T-cell (primary cell): ENCODE measurements around the gene TNIP2. TPM values are rescaled to one million over a fixed set of nuclear protein-coding genes. Genes with fewer than 3 reads are reported as not detected.
"Not testable (repeated sequence)": the region's sequence is repeated elsewhere in the genome, so short reads cannot be mapped to it uniquely, and the experiment has no call there.

Experiments
- ATAC-seq, 4 experiments: fragments of 200-7000 bp in 3 of 4; fragments of 150-1000 bp in 1 of 4; cut with Tn5 transposase; replicated peaks in 1 of 4; 1 replicate in 3 of 4; 2 replicates in 1 of 4; pipeline ENCODE4 v1.10.0; 2021; ENCODE audit warnings: moderate library complexity in 3 of 4, mild to moderate bottlenecking in 2 of 4, moderate number of reproducible peaks in 1 of 4
- CTCF ChIA-PET, 2 donors: fragments of 300-600 bp; sonication (Branson Sonifier 250); formaldehyde crosslinking; loops; one replicate each; lab custom pipeline; 2022; ENCODE audit warnings: antibody characterized with exemption in 2 of 2; lab: Charles Lee
- POLR2A ChIA-PET, 2 donors: fragments of 300-600 bp; sonication (Branson Sonifier 250); formaldehyde crosslinking; loops; one replicate each; lab custom pipeline; 2022; ENCODE audit warnings: antibody characterized with exemption in 2 of 2; lab: Charles Lee
- DNase-seq, 35 experiments: peaks; one replicate each; pipeline versions ENCODE4 v3.0.0 to v3.0.0-alpha.2; 2013 to 2023
- H3K27ac ChIP-seq: one replicate; pipeline ENCODE4 v1.5.1; 2013; ENCODE audit warnings: low read length
- H3K27me3 ChIP-seq, 2 experiments: replicated peaks in 1 of 2; 1 replicate in 1 of 2; 2 replicates in 1 of 2; pipeline versions ENCODE4 v1.6.1 to v1.7.0; 2013; ENCODE audit warnings: low read length in 1 of 2, mixed read lengths in 1 of 2; ENCODE audit not compliant: control insufficient read depth in 2 of 2, insufficient read depth in 2 of 2; ENCODE audit errors: extremely low read depth in 1 of 2
- H3K36me3 ChIP-seq, 2 donors: 1 replicate in 1 of 2; 2 replicates in 1 of 2; pipeline versions ENCODE4 v1.6.1 to v1.7.0; 2013; ENCODE audit warnings: low read length in 1 of 2; ENCODE audit not compliant: control insufficient read depth in 2 of 2, insufficient read depth in 1 of 2; ENCODE audit errors: extremely low read depth in 1 of 2
- H3K4me1 ChIP-seq, 2 experiments: 1 replicate in 1 of 2; 2 replicates in 1 of 2; pipeline versions ENCODE4 v1.6.1 to v1.7.0; 2013; ENCODE audit warnings: low read length in 2 of 2, mixed read lengths in 1 of 2; ENCODE audit not compliant: insufficient read depth in 2 of 2, control insufficient read depth in 1 of 2; ENCODE audit errors: extremely low read depth in 1 of 2
- H3K4me3 ChIP-seq, 2 donors: 1 replicate in 1 of 2; 2 replicates in 1 of 2; pipeline versions ENCODE4 v1.5.1 to v1.7.0; 2013; ENCODE audit warnings: mild to moderate bottlenecking in 2 of 2, low read length in 1 of 2, moderate library complexity in 1 of 2; ENCODE audit not compliant: control insufficient read depth in 1 of 2; ENCODE audit errors: extremely low read depth in 1 of 2
- H3K9me3 ChIP-seq: 2 replicates; pipeline ENCODE4 v1.7.0; 2013
- H3K27ac Mint-ChIP-seq, 2 donors: one replicate each; pipeline ENCODE4 v1.8.0; 2020 to 2021; ENCODE audit warnings: mild to moderate bottlenecking in 2 of 2, mixed read lengths in 2 of 2
- H3K27me3 Mint-ChIP-seq, 2 donors: one replicate each; pipeline ENCODE4 v1.8.0; 2021 to 2022; ENCODE audit warnings: mixed read lengths in 2 of 2
- H3K36me3 Mint-ChIP-seq: one replicate; pipeline ENCODE4 v1.8.0; 2021; ENCODE audit warnings: mixed read lengths
- H3K4me1 Mint-ChIP-seq, 3 donors: one replicate each; pipeline ENCODE4 v1.8.0; 2020 to 2022; ENCODE audit warnings: mixed read lengths in 3 of 3, mild to moderate bottlenecking in 1 of 3
- H3K4me3 Mint-ChIP-seq, 3 donors: one replicate each; pipeline ENCODE4 v1.8.0; 2020 to 2022; ENCODE audit warnings: mild to moderate bottlenecking in 3 of 3, mixed read lengths in 3 of 3, moderate library complexity in 3 of 3
- H3K9me3 Mint-ChIP-seq, 3 donors: one replicate each; pipeline ENCODE4 v1.8.0; 2020 to 2022; ENCODE audit warnings: mixed read lengths in 3 of 3
- WGBS: methylation state at CpG from one replicate; pipeline ENCODE4 v1.1.5; 2013; ENCODE audit warnings: missing lambda C conversion rate; ENCODE audit not compliant: insufficient coverage; 5-methylcytosine and 5-hydroxymethylcytosine counted together
- total RNA-seq, 35 experiments: library from RNA in 6 of 35; stranded (reverse) in 6 of 35; fragments of 120-200 nt in 1 of 35; gene quantifications; one replicate each; pipeline versions ENCODE4 v1.2.1 to v1.2.4 and lab custom pipeline; 2013 to 2026

TNIP2 gene
- total RNA-seq, 5 donors from 2014 or later (not counting 1 experiment from before 2014, with no cell fraction given) = 39.5 to 65.3 (median 59.1) TPM

- Histone ChIP-seq H3K27ac (no peak overlapping the region), H3K4me3 (no peak overlapping the region), H3K9me3 (no peaks in the 10 kb centered on the region), H3K27me3 (no peaks in the 10 kb centered on the region), H3K36me3 (no peaks in the 10 kb centered on the region), H3K4me1 (peaks cover 0 to 10% of the 10 kb centered on the region in 2 experiments)
- ChIA-PET POLR2A (no interaction called here), CTCF (no interaction called here)
- DNase-seq (no peak), ATAC-seq (no peak)
- Mint-ChIP-seq H3K9me3 (peaks cover 0 to 3% (median 0%) of the 10 kb centered on the region in 3 donors), H3K27ac (no peak overlapping the region), H3K4me1 (peaks cover 11 to 16% (median 14%) of the 10 kb centered on the region in 3 donors), H3K27me3 (no peaks in the 10 kb centered on the region), H3K4me3 (no peak overlapping the region), H3K36me3 (no peaks in the 10 kb centered on the region)
- 96% methylated on average over 6 of the region's 9 CpGs for WGBS
Observed at GRCh38 chr4:2768124-2768523, 12.0 kb upstream of the TNIP2 start.

GRCh38 chr4:2767705-2768074 is 11.6 kb upstream of the TNIP2 start:
- Histone ChIP-seq H3K36me3 (no peaks in the 10 kb centered on the region), H3K9me3 (no peaks in the 10 kb centered on the region), H3K27ac (no peak overlapping the region), H3K4me1 (peaks cover 0 to 10% of the 10 kb centered on the region in 2 experiments), H3K27me3 (no peaks in the 10 kb centered on the region), H3K4me3 (no peak overlapping the region)
- Mint-ChIP-seq H3K4me1 (peaks cover 11 to 16% (median 14%) of the 10 kb centered on the region in 3 donors), H3K27me3 (no peaks in the 10 kb centered on the region), H3K4me3 (no peak overlapping the region), H3K36me3 (no peaks in the 10 kb centered on the region), H3K9me3 (peaks cover 0 to 3% (median 0%) of the 10 kb centered on the region in 3 donors), H3K27ac (no peak overlapping the region)
- 95% methylated on average over 11 of the region's 11 CpGs for WGBS
- DNase-seq (no peak), ATAC-seq (no peak)
- CTCF ChIA-PET = no interaction called here
- POLR2A ChIA-PET = no interaction called here

- peaks cover 0 to 3% (median 0%) of the 10 kb centered on the region in 3 donors for H3K9me3 Mint-ChIP-seq
- CTCF ChIA-PET = no interaction called here
Observed at GRCh38 chr4:2767046-2767704, 11.0 kb upstream of the TNIP2 start.

DNA sequence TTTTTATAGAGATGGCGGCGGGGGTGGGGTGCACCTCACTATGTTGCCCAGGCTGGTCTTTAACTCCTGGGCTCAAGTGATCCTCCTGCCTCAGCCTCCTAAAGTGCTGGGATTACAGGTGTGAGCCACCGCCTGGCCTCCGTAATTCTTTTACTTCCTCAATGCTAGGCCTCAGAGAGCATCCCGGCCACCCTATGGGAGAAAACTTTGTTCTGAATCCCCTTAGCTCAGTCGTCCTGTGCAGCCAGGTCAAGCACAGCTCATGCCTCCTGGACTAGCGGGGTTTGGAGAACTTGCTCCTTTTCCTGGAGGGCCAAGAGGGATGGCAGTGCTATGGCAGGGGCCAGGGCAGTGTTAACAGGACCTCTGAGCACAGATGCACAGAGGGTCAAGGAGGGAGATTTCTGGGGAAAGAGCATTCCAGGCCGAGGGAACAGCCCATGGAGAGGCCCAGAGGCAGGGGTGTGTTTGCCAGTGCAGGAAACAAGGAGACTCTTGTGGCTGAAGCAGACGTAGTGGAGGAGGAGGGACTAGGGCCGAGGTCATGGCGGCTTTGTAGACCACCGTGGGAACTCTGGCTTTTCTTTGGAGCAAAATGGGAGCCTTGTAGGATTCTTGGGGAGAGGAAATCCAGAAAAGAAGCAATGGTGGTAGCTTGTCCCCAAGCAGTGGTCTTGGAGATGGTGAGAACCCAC is 9.8 kb upstream of the TNIP2 start:
- WGBS = 92% methylated on average over 11 of the region's 12 CpGs

More at GRCh38 chr4:2767046-2767704, 11.0 kb upstream of the TNIP2 start:
- H3K36me3 Mint-ChIP-seq = no peaks in the 10 kb centered on the region
- no peak for DNase-seq
- Histone ChIP-seq H3K27ac (no peak overlapping the region), H3K9me3 (no peaks in the 10 kb centered on the region), H3K4me3 (no peak overlapping the region), H3K4me1 (peaks cover 0 to 10% of the 10 kb centered on the region in 2 experiments), H3K36me3 (no peaks in the 10 kb centered on the region), H3K27me3 (no peaks in the 10 kb centered on the region)
- H3K4me3 Mint-ChIP-seq = no peak overlapping the region
- peaks cover 11 to 16% (median 14%) of the 10 kb centered on the region in 3 donors for H3K4me1 Mint-ChIP-seq
- POLR2A ChIA-PET = no interaction called here
- WGBS = 89% methylated on average over 5 of the region's 5 CpGs
- H3K27me3 Mint-ChIP-seq = no peaks in the 10 kb centered on the region
- H3K27ac Mint-ChIP-seq = no peak overlapping the region
- no peak for ATAC-seq

GRCh38 chr4:2763511-2763967 is 7.4 kb upstream of the TNIP2 start:
- Mint-ChIP-seq H3K27ac (no peak overlapping the region), H3K27me3 (no peaks in the 10 kb centered on the region), H3K4me1 (peaks cover 0 to 6% (median 4%) of the 10 kb centered on the region in 3 donors), H3K36me3 (no peaks in the 10 kb centered on the region), H3K9me3 (no peaks in the 10 kb centered on the region), H3K4me3 (peak overlapping the region; percentile 51 to 62 (median 58))
- Histone ChIP-seq H3K4me3 (no peak overlapping the region), H3K27me3 (no peaks in the 10 kb centered on the region), H3K36me3 (no peaks in the 10 kb centered on the region), H3K27ac (no peak overlapping the region), H3K4me1 (peaks cover 0 to 16% of the 10 kb centered on the region in 2 experiments), H3K9me3 (no peaks in the 10 kb centered on the region)
- POLR2A ChIA-PET = no interaction called here
- no peak for DNase-seq
- ATAC-seq = no peak
- WGBS = 67% methylated on average over 23 of the region's 23 CpGs
- CTCF ChIA-PET = interaction anchor here (0.5 to 1.4 kb wide), 5 partner anchors 85 to 305 kb away, joined by 3 to 5 read pairs (median 4); no protein-coding TSS in a partner anchor

More for the DNA sequence above, 9.8 kb upstream of the TNIP2 start:
- Mint-ChIP-seq H3K36me3 (no peaks in the 10 kb centered on the region), H3K4me1 (peaks cover 5 to 11% (median 10%) of the 10 kb centered on the region in 3 donors), H3K4me3 (no peak overlapping the region), H3K9me3 (peaks cover 0 to 3% (median 0%) of the 10 kb centered on the region in 3 donors), H3K27me3 (no peaks in the 10 kb centered on the region), H3K27ac (no peak overlapping the region)
- Histone ChIP-seq H3K27ac (no peak overlapping the region), H3K27me3 (no peaks in the 10 kb centered on the region), H3K36me3 (no peaks in the 10 kb centered on the region), H3K4me3 (no peak overlapping the region), H3K4me1 (peaks cover 0 to 16% of the 10 kb centered on the region in 2 experiments), H3K9me3 (no peaks in the 10 kb centered on the region)
- no peak for DNase-seq
- ChIA-PET POLR2A (no interaction called here), CTCF (no interaction called here)
- ATAC-seq = no peak

DNA sequence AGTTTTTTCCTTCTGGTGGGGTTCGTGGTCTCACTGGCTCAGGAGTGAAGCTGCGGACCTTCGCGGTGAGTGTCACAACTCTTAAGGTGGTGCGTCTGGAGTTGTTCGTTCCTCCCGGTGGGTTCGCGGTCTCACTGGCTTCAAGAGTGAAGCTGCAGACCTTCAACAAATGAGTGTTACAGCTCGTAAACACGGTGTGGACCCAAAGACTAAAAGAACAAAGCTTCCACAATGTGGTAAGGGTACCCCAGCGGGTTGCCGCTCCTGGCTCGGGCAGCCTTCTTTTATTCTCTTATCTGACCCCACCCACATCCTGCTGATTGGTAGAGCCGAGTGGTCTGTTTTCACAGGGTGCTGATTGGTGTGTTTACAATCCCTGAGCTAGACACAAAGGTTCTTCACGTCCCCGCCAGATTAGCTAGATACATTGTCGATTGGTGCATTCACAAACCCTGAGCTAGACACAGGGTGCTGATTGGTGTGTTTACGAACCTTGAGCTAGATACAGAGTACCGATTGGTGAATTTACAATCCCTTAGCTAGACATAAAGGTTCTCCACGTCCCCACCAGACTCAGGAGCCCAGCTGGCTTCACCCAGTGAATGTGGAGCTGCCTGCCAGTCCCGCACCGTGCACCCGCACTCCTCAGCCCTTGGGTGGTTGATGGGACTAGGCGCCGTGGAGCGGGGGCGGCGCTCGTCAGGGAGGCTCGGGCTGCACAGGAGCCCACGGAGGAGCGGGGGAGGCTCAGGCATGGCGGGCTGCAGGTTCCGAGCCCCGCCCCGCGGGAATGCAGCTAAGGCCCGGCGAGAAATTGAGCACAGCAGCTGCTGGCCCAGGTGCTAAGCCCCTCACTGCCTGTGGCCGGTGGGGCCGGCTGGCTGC is 6.6 kb upstream of the TNIP2 start:
- H3K4me3 ChIP-seq, H3K27me3 ChIP-seq, H3K27ac ChIP-seq, H3K36me3 Mint-ChIP-seq, DNase-seq, H3K36me3 ChIP-seq, H3K27ac Mint-ChIP-seq, H3K27me3 Mint-ChIP-seq, H3K9me3 ChIP-seq, H3K4me1 Mint-ChIP-seq, H3K9me3 Mint-ChIP-seq, ATAC-seq: not testable (repeated sequence)
- 97% methylated on average over 13 of the region's 42 CpGs for WGBS
- H3K4me3 Mint-ChIP-seq = peak overlapping the region in 1 of 3 donors; percentile 1
- ChIA-PET CTCF (interaction anchor here (0.5 to 0.6 kb wide), 2 partner anchors 86 to 306 kb away, joined by 4 read pairs; no protein-coding TSS in a partner anchor), POLR2A (interaction anchor here in 1 of 2 donors (0.7 kb wide), 1 partner anchor 15 kb away, joined by 3 read pairs; no protein-coding TSS in a partner anchor)
- peaks cover 0 to 16% of the 10 kb centered on the region in 2 experiments for H3K4me1 ChIP-seq
